Ascending aorta (tissue), 2 donors: ENCODE results near the gene MARCHF3. TPM values are rescaled to one million over a fixed set of nuclear protein-coding genes. Genes with fewer than 3 reads are reported as not detected.
"Not testable (repeated sequence)": the region's sequence is repeated elsewhere in the genome, so short reads cannot be mapped to it uniquely, and the experiment has no call there.

Source experiments
- DNase-seq, 2 donors: peaks; one replicate each; pipeline ENCODE4 v3.0.0-alpha.2; 2019; ENCODE audit warnings: low spot score in 2 of 2
- H3K27ac ChIP-seq, 2 donors: fragments of 200-600 bp; sonication (generic); one replicate each; pipeline ENCODE4 v1.5.1; 2016 to 2017; ENCODE audit warnings: mild to moderate bottlenecking in 1 of 2
- H3K27me3 ChIP-seq: fragments of 200-600 bp; sonication (generic); one replicate; pipeline ENCODE4 v1.5.1; 2017
- H3K36me3 ChIP-seq, 2 donors: fragments of 200-600 bp; sonication (generic); one replicate each; pipeline ENCODE4 v1.5.1; 2016
- H3K4me1 ChIP-seq, 2 donors: fragments of 200-600 bp; sonication (generic); one replicate each; pipeline ENCODE4 v1.5.1; 2016 to 2017; ENCODE audit warnings: mild to moderate bottlenecking in 1 of 2
- H3K4me3 ChIP-seq, 2 donors: fragments of 200-600 bp; sonication (generic); one replicate each; pipeline ENCODE4 v1.5.1; 2016 to 2017; ENCODE audit warnings: mild to moderate bottlenecking in 1 of 2
- H3K9me3 ChIP-seq, 2 donors: fragments of 200-600 bp; sonication (generic); one replicate each; pipeline ENCODE4 v1.5.1; 2016
- CTCF ChIP-seq, 3 experiments: fragments of 200-600 bp in 2 of 3; fragments of 450-650 bp in 1 of 3; sonication (generic) in 2 of 3; IDR thresholded peaks; one replicate each; pipeline ENCODE4 v1.5.1; 2016 to 2019; ENCODE audit warnings: antibody characterized with exemption in 3 of 3, mild to moderate bottlenecking in 1 of 3, moderate library complexity in 1 of 3
- intact Hi-C: fragments of 100-400 bp; cut with DNase I; formaldehyde crosslinking; loops from one replicate; pipeline ENCODE4 v1.15.1; 2023
- total RNA-seq: library from RNA; depleted of rRNA; stranded (reverse); fragments of >200 nt; gene quantifications from one replicate; pipeline ENCODE4 v1.1.0, GENCODE V29; 2016

The MARCHF3 gene
- total RNA-seq, 1 donor from 2014 or later = 22.6 TPM

DNA sequence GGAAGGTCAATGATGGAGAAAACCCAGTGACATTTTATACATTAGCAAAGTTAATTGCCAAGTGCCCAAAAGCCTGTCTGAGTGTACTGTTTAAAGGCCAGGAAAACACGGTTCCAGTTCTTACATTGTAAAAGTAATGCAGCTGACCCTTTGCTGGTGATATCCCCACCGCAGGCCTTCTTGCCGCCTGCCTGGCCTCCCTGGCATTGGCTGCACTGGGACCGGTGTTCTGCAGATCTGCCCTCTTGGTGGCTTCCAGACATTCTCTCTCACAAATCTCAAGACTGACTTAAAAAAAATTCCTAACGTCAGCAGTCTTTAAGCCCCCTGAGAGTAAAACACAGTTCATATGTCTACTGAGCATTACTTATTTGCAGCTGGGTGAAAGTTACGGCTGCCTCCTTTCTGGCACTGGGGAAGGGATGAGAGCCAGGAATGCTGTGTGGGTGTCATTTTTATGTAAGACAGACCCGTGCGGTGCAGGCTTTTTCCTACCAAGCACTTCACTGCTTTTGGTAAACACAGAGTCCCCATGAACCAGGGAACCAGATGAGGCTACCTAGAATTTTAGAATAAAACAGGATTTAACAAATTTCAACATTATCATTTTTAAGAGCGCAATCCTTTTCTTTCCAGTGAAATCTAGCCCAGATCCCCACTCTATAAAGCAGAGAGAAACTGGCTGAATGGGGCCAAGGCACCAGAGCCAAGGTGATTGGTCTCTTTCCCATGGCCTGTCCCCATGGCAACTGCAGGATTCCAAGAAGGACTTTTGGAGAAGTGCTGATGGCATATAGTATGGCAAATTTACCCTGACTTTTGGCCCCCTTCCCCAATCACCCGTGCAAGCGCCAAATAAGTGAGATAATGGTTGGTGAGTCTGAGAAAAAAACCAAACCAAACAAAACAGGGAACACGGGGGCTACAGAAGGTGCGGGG is 172.6 kb downstream of the MARCHF3 start:
- no peak for DNase-seq
- intact Hi-C loops = no loop called here
- Histone ChIP-seq H3K9me3 (no peaks in the 10 kb centered on the region), H3K4me1 (no peaks in the 10 kb centered on the region), H3K4me3 (no peak overlapping the region), H3K27ac (no peak overlapping the region), H3K36me3 (no peaks in the 10 kb centered on the region), H3K27me3 (no peaks in the 10 kb centered on the region)
- no peak for TF ChIP-seq CTCF (IDR thresholded peaks at IDR 0.05)

DNA sequence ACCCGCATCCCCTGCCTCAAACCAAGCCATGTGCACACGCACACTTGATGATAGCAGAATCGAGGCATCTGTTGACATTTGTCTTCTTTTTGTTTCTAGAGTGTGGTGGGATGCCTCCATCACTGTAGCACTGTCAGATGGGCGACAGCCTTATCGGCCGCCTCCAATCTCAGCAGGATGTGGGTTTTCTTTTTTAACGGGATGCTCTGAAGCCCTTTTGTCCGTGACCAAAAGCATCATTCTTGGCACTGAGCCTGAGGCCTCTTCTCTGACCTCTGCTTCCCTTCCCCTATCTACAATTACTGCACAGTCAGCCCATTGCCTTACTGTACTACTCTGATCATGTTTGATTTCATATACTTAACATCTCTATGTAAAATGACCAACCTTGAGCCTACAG is 175.1 kb downstream of the MARCHF3 start:
- intact Hi-C loops = no loop called here
- H3K4me1 ChIP-seq = peaks cover 0 to 4% of the 10 kb centered on the region in 2 donors
- no peaks in the 10 kb centered on the region for H3K27me3 ChIP-seq
- no peak overlapping the region for H3K4me3 ChIP-seq
- no peak for DNase-seq
- no peak for TF ChIP-seq CTCF (IDR thresholded peaks at IDR 0.05)
- no peak overlapping the region for H3K27ac ChIP-seq
- H3K9me3 ChIP-seq = no peaks in the 10 kb centered on the region
- H3K36me3 ChIP-seq = no peaks in the 10 kb centered on the region

DNA sequence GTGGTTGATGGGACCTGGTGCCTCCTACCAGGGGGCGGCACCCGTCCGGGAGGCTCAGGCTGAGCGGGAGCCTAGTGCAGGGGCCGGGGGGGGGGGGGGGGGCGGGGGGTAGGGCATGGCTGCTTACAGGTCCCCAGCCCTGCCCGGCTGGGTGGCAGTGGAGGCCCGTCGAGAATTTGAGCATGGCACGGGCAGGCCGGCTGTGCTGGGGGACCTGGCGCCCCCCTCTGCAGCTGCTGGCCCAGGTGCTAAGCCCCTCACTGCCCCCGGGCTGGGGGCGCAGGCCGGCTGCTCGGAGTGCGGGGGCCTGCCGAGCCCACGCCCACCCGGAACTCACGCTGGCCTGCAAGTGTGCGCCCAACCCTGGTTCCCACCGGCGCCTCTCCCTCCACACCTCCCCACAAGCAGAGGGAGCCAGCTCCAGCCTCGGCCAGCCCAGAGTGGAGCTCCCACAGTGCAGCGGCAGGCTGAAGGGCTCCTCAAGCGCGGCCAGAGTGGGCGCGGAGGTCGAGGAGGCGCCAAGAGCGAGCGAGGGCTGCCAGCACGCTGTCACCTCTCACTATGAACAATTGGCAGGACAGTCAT is 175.7 kb downstream of the MARCHF3 start:
- intact Hi-C loops = no loop called here
- no peaks in the 10 kb centered on the region for H3K27me3 ChIP-seq
- H3K4me3 ChIP-seq = no peak overlapping the region
- no peaks in the 10 kb centered on the region for H3K9me3 ChIP-seq
- DNase-seq = no peak
- peaks cover 0 to 4% of the 10 kb centered on the region in 2 donors for H3K4me1 ChIP-seq
- H3K36me3 ChIP-seq = no peaks in the 10 kb centered on the region
- H3K27ac ChIP-seq = no peak overlapping the region
- no peak for TF ChIP-seq CTCF (IDR thresholded peaks at IDR 0.05)

- H3K27me3 ChIP-seq, H3K4me3 ChIP-seq, H3K27ac ChIP-seq, H3K4me1 ChIP-seq, H3K36me3 ChIP-seq, DNase-seq, intact Hi-C loops, H3K9me3 ChIP-seq: not testable (repeated sequence)
Measured at GRCh38 chr5:126853541-126854307, 176.6 kb downstream of the MARCHF3 start.

- Histone ChIP-seq H3K4me1 (peaks cover 0 to 4% of the 10 kb centered on the region in 2 donors), H3K27ac (peak overlapping the region; percentile 11 to 43), H3K27me3 (no peaks in the 10 kb centered on the region), H3K9me3 (no peaks in the 10 kb centered on the region), H3K4me3 (no peak overlapping the region), H3K36me3 (no peaks in the 10 kb centered on the region)
- TF ChIP-seq CTCF (IDR thresholded peaks at IDR 0.05) = no peak
- no peak for DNase-seq
- intact Hi-C loops = no loop called here
Measured at GRCh38 chr5:126852841-126853271, 177.5 kb downstream of the MARCHF3 start.
